HG02610 (cell line): Measurements from ENCODE around the gene ZFAND3.
"Not testable (repeated sequence)": the region's sequence is repeated elsewhere in the genome, so short reads cannot be mapped to it uniquely, and the experiment has no call there.

Experiments
- ATAC-seq: cut with Tn5 transposase; IDR thresholded peaks from one replicate; pipeline ENCODE4 v1.9.1; 2021; ENCODE audit warnings: mild to moderate bottlenecking, moderate library complexity; ENCODE audit not compliant: unreplicated experiment

Gene ZFAND3

DNA sequence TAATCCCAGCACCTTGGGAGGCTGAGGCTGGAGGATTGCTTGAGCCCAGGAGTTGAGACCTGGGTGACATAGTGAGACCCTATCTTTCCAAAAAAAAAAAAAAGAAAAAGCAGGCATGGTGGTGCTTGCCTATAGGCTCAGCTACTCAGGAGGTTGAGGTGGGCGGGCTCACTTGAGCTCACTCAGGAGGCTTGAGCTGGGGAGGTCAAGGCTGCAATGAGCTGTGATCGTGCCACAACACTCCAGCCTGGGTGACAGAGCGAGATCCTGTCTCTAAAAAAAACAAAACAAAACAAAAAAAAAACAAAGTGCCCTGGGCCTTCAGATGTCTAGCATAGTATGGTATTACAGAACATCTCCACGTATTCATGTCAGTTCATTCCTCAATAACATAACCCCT is 42.9 kb downstream of the ZFAND3 start:
- no peak for ATAC-seq

GRCh38 chr6:37862992-37863391 is 43.5 kb downstream of the ZFAND3 start:
- ATAC-seq = no peak

GRCh38 chr6:37864250-37864649 is 44.7 kb downstream of the ZFAND3 start:
- no peak for ATAC-seq

DNA sequence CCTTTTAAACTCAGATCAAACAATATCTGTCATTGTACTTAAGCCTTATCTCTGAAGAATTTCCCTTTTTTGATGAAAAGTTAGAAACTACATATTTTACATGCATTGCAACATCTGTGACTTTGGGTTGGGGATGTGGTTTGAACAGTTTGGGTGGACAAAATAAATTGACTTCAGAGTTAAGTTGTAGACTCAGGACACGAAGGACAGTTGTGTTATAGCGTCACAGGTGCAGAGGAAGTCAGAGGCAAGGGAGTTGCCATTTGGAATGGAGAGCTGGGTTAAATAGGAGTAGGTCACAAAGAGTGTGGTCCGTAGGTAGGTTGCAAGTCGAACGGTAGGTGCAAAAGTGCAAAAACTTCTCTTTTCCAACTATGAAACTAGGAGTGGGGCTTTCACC is 46.0 kb downstream of the ZFAND3 start:
- no peak for ATAC-seq

DNA sequence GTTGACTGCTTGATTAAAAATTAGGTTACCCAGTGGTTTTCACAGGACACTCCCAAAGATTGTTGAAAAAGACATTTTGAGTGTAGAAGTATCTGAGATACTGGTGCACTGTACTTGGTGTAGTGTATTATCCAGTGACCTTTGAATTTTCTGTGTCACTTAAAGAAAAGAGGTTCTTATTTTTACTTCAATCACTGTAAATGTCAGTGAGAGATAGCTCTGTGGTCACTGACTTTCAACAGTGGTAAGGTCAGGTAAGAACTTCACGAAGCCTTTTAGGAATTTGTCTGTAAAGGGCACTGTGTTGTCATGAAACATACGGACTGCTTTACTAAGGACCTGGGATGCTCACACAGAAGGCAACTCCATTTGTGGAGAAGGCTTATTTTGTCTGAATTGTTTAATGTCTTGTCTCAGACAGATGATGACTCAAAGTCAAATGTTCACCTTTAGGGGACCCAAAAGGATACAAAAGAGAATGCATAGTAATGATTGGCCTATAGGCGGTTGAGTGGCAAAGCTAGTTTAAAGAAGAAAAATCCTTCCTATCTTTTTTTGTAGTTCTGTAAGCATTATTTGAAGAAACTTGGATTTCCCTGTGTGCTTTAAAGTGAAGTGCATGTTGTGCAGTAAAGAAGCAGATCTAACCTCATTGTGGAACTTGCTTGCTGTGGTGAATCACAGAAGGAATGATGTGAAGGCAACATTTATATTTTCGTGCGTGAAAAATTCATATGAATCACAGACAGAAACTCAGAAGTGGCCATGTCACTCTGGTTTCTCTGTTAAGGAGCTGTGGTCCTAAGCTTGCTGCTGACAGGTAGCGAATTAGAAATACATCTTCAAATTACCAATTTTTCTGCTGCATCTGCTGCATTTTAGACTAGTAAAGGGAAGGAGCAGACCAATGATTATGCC is 47.3 kb downstream of the ZFAND3 start:
- no peak for ATAC-seq

- peak; percentile 49 for ATAC-seq
These were observed 48.4 kb downstream of the ZFAND3 start for GRCh38 chr6:37867756-37868446.

- peak; percentile 13 for ATAC-seq
These were observed 48.9 kb downstream of the ZFAND3 start for GRCh38 chr6:37868447-37868825.

DNA sequence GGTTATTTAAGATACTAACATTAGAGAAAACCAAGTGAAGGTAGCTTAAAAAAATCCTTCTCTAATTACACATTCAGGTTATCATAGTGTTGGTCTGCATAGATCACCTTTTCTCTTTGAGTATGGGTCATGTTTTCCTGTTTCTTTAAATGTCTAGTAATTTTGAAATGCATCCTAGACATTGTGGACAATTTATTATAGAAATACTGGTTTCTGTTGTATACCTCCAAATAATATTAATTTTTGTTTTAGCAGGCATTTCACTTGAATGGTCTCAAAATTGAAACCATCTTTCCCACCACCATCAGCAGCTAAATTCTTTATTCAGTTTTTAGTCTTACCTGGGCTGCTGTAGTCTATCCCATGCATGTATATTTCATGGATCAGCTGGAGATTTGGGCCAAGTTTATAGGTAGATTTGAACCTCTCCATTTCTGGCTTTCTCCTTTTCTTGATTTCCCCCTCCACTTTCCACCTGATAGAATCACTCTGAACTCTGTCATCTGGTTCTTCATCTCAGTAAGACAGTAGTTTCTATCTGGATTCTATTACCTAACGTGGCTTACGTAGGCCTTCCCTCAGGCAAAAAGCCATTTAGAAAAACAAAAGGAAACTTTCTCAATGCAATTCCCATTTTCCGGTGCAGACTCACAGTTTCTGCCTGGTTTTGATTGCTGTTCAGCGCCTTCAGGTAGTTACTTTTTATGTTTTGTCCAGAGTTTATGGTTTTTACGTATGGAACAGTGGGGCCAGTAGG is 52.3 kb downstream of the ZFAND3 start:
- ATAC-seq = no peak

DNA sequence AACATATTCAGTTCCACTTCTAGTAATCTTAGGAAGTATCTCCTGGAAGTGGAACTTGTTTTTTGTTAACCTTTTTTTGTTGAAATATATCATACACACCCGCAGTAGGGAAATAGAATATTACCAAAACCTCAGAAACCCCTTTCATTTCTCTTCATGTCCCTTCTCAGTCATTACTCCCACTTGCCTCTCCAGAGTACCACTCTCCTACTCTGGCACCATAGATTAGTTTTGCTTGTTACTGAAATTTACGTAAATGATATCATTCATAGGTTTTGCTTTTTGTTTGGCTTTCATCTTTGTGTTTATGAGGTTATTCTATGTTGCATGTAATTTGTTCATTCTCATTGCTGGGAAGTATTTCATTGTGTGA is 52.8 kb downstream of the ZFAND3 start:
- no peak for ATAC-seq

DNA sequence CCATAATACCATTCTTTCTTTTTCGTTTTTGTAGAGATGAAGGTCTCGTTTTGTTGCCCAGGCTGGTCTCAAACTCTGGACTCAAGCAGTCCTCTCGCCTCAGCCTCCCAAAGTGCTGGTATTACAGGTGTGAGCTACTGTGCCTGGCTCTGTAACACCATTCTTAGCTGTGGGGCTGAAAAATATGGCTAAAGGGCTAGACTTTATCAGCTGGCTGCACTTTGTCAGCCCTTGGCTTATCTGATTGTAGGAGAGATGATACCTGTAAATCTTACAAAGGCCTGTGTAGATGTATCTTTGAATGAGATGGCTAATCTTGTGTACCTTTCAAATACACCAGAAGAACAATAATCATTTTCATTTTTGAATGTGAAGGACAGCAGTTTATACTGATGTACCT is 55.2 kb downstream of the ZFAND3 start:
- ATAC-seq = no peak

GRCh38 chr6:37875561-37876309 is 56.2 kb downstream of the ZFAND3 start:
- no peak for ATAC-seq

DNA sequence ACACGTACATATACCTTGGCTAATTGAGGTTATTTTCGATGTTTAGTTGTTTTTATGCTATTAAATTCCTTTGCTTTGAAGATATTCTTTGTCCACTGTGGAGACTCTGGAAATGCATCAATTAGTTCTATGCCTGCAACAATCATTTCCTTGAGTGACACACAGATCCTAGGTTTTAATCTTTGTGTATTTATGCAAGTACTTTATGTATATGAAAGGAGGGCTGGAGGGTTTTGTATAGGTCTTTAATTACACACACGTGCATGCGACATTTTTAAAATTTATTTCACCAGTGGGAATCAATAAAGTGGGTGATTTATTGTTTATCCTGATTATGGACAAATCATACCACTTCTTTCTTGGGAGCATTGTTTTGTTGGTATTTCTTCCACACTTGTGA is 57.3 kb downstream of the ZFAND3 start:
- no peak for ATAC-seq

DNA sequence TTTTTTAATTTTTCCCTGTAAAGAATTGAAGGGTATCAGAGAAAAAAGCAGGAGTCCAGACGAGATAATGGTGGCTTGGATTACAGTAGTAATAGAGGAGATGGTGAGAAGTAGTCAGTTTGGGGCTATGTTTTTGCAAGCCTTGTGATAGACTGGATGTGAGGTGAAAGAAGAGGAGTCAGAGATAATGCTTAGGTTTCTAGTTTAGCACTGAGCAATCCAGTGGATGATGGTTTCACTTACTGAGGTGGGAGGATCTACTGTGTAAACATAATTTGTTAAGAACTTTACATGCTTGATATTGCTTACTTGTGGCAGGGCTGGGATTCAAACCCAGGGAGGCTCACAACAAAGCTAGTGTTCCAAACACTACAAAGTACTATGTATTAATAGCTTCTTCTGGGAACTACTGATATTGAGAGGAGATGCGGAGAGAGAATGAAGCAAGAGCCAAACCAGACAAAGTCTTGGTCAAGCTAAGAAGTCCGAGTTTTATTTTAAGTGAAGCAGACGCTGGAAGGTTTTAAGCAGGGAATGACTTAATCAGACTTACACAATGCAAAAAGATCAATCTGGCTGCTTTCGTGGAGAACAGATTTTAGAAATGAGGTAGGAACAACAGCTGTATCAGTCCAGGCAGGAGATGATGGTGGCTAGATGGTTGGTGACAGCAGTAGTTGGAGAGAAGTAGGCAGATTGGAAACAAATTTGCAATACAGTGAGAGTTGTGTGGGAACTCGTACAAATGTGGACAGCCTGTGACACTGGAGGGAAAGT is 58.0 kb downstream of the ZFAND3 start:
- no peak for ATAC-seq

- no peak for ATAC-seq
These were observed 58.7 kb downstream of the ZFAND3 start for GRCh38 chr6:37878150-37878710.

DNA sequence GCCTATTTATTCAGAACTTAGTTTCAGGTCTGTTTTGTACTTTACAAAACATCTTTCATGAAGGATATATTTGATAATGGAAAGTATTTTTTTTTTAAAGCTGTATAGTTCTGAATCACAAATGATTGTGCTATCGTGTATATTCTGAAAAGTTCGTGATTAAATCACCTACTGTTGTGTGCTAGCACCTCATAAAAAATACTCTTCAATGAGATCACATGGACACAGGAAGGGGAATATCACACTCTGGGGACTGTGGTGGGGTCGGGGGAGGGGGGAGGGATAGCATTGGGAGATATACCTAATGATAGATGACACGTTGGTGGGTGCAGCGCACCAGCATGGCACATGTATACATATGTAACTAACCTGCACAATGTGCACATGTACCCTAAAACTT is 61.1 kb downstream of the ZFAND3 start:
- not testable (repeated sequence) for ATAC-seq

- ATAC-seq = no peak
These were observed 62.8 kb downstream of the ZFAND3 start for GRCh38 chr6:37882292-37882691.

GRCh38 chr6:37882724-37883413 is 63.3 kb downstream of the ZFAND3 start:
- no peak for ATAC-seq

DNA sequence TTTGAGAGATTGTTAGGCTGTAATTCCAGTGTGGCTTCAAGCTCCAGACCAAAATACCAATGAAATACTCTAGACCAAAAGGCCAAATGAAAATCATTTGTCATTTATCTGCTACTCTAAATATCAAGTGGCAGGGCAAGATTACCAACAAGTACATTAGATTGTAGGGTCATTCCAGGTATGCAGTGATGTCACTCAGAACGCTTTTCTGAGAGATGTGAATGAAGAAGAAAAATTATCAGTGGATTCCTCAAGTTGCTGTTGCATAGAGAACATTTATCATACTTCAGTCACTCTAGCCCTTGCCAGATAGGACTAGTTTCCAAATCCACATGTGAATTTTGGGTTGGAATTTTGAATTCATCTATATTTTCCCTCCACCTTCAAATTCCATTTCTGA is 65.0 kb downstream of the ZFAND3 start:
- ATAC-seq = no peak

GRCh38 chr6:37889051-37889450 is 69.5 kb downstream of the ZFAND3 start:
- no peak for ATAC-seq
